B cell (primary cell): ENCODE data around the gene ASTN2. TPM values are rescaled to one million over a fixed set of nuclear protein-coding genes. Genes with fewer than 3 reads are reported as not detected.

Experiments
- ATAC-seq: fragments of 200-7000 bp; cut with Tn5 transposase; one replicate; pipeline ENCODE4 v1.10.0; 2021; ENCODE audit warnings: low read depth, mild to moderate bottlenecking, moderate number of reproducible peaks, moderate library complexity
- CTCF ChIA-PET: fragments of 350-600 bp; sonication (Branson Sonifier 250); formaldehyde crosslinking; loops from one replicate; lab custom pipeline; 2021; ENCODE audit warnings: antibody characterized with exemption, inconsistent platforms; lab: Charles Lee
- POLR2A ChIA-PET: fragments of 350-600 bp; sonication (Branson Sonifier 250); formaldehyde crosslinking; loops from one replicate; lab custom pipeline; 2021; ENCODE audit warnings: antibody characterized with exemption; lab: Charles Lee
- DNase-seq: peaks from one replicate; pipeline ENCODE4 v3.0.0; 2013
- H2AFZ ChIP-seq: 2 replicates; pipeline ENCODE4 v1.6.1; 2012; ENCODE audit warnings: mild to moderate bottlenecking, low read depth, low read length; ENCODE audit not compliant: insufficient read depth, poor library complexity, severe bottlenecking
- H3K27ac ChIP-seq, 2 donors: 1 replicate in 1 of 2; 2 replicates in 1 of 2; pipeline ENCODE4 v1.5.1; 2012 to 2013; ENCODE audit warnings: low read length in 2 of 2, mild to moderate bottlenecking in 2 of 2, moderate library complexity in 1 of 2
- H3K27me3 ChIP-seq, 4 experiments: fragments of 200-600 bp in 1 of 4; sonication (generic) in 1 of 4; replicated peaks in 1 of 4; 1 replicate in 2 of 4; 2 replicates in 2 of 4; pipeline versions ENCODE4 v1.6.1 to v1.7.0; 2013 to 2016; ENCODE audit warnings: low read length in 3 of 4, mild to moderate bottlenecking in 2 of 4, mixed read lengths in 1 of 4, moderate library complexity in 1 of 4; ENCODE audit not compliant: insufficient read depth in 4 of 4, control insufficient read depth in 3 of 4; ENCODE audit errors: control extremely low read depth in 1 of 4
- H3K36me3 ChIP-seq, 2 experiments: replicated peaks in 1 of 2; 1 replicate in 1 of 2; 2 replicates in 1 of 2; pipeline versions ENCODE4 v1.6.1 to v1.7.1; 2013; ENCODE audit warnings: low read length in 1 of 2; ENCODE audit not compliant: insufficient read depth in 2 of 2, control insufficient read depth in 1 of 2; ENCODE audit errors: control extremely low read depth in 1 of 2, extremely low read depth in 1 of 2
- H3K4me1 ChIP-seq, 2 donors: fragments of 200-600 bp in 1 of 2; sonication (generic) in 1 of 2; 1 replicate in 1 of 2; 2 replicates in 1 of 2; pipeline versions ENCODE4 v1.5.1 to v1.6.1; 2013 to 2017; ENCODE audit warnings: low read length in 2 of 2; ENCODE audit not compliant: control insufficient read depth in 2 of 2, insufficient read depth in 2 of 2
- H3K4me2 ChIP-seq: replicated peaks from 2 replicates; pipeline ENCODE3; 2012; ENCODE audit warnings: mild to moderate bottlenecking, low read depth, low read length; ENCODE audit not compliant: poor library complexity, severe bottlenecking
- H3K4me3 ChIP-seq, 5 experiments: fragments of 200-600 bp in 1 of 5; sonication (generic) in 1 of 5; 1 replicate in 3 of 5; 2 replicates in 2 of 5; pipeline versions ENCODE4 v1.5.1 to v1.7.0; 2011 to 2016; ENCODE audit warnings: low read length in 4 of 5, mild to moderate bottlenecking in 4 of 5, low read depth in 2 of 5, control low read depth in 1 of 5, moderate library complexity in 1 of 5; ENCODE audit not compliant: insufficient read depth in 1 of 5; ENCODE audit errors: control extremely low read depth in 1 of 5, extremely low read depth in 1 of 5
- H3K79me2 ChIP-seq: fragments of 200-600 bp; sonication (generic); one replicate; pipeline ENCODE4 v1.6.0; 2016; ENCODE audit warnings: low read length; ENCODE audit not compliant: control insufficient read depth, insufficient read depth
- H3K9ac ChIP-seq: fragments of 200-600 bp; sonication (generic); 2 replicates; pipeline ENCODE4 v1.6.1; 2017; ENCODE audit warnings: mild to moderate bottlenecking, low read length, moderate library complexity
- H3K9me3 ChIP-seq, 3 donors: one replicate each; pipeline versions ENCODE4 v1.6.1 to v1.7.1; 2013; ENCODE audit warnings: low read length in 2 of 3; ENCODE audit not compliant: control insufficient read depth in 2 of 3, insufficient read depth in 1 of 3; ENCODE audit errors: control extremely low read depth in 1 of 3
- H4K20me1 ChIP-seq: 2 replicates; pipeline ENCODE4 v1.6.0; 2012; ENCODE audit warnings: mild to moderate bottlenecking, low read length; ENCODE audit not compliant: insufficient read depth, control insufficient read depth, poor library complexity, severe bottlenecking
- H3K27ac Mint-ChIP-seq: one replicate; pipeline ENCODE4 v1.8.0; 2021; ENCODE audit warnings: mixed read lengths
- H3K27me3 Mint-ChIP-seq: one replicate; pipeline ENCODE4 v1.8.0; 2021; ENCODE audit warnings: mixed read lengths
- H3K4me1 Mint-ChIP-seq: one replicate; pipeline ENCODE4 v1.8.0; 2021; ENCODE audit warnings: mixed read lengths
- H3K4me3 Mint-ChIP-seq: one replicate; pipeline ENCODE4 v1.8.0; 2021; ENCODE audit warnings: mixed read lengths
- H3K9me3 Mint-ChIP-seq: one replicate; pipeline ENCODE4 v1.8.0; 2022; ENCODE audit warnings: mixed read lengths; ENCODE audit not compliant: insufficient read depth
- CTCF ChIP-seq: fragments of 200-600 bp; IDR thresholded peaks from one replicate; pipeline ENCODE4 v1.8.0; 2022; ENCODE audit warnings: antibody characterized with exemption, mild to moderate bottlenecking
- EZH2 ChIP-seq: IDR thresholded peaks from 2 replicates; pipeline ENCODE4 v1.6.1; 2012; ENCODE audit warnings: borderline replicate concordance, low read depth, mild to moderate bottlenecking, moderate library complexity, low read length; ENCODE audit not compliant: insufficient read depth, poor library complexity, severe bottlenecking
- WGBS: methylation state at CpG from one replicate; pipeline ENCODE4 v1.1.5; 2013; ENCODE audit warnings: missing lambda C conversion rate; ENCODE audit not compliant: insufficient coverage; 5-methylcytosine and 5-hydroxymethylcytosine counted together
- intact Hi-C: fragments of 100-400 bp; cut with micrococcal nuclease; formaldehyde crosslinking; loops from one replicate; pipeline ENCODE4 v1.10.0; 2022
- polyA plus RNA-seq: library from polyadenylated mRNA; depleted of rRNA; stranded (reverse); fragments of >200 nt; gene quantifications from 2 replicates; pipeline ENCODE4 v1.2.3, GENCODE V29; 2012
- total RNA-seq, 2 donors: library from RNA; stranded (reverse); fragments of 120-200 nt in 1 of 2; gene quantifications; 1 replicate in 1 of 2; 2 replicates in 1 of 2; pipeline versions ENCODE4 v1.2.3 to v1.2.4, GENCODE V29; 2013 to 2022

The ASTN2 gene
- total and polyA plus RNA-seq, 2 donors (not counting 1 experiment from before 2014, with no cell fraction given) = 1.2 to 3.6 TPM

GRCh38 chr9:117282541-117282940 lies 132.3 kb downstream of the ASTN2 start:
- Histone ChIP-seq H4K20me1 (no peaks in the 10 kb centered on the region), H3K9me3 (peaks cover 0 to 4% (median 0%) of the 10 kb centered on the region in 3 donors), H3K4me1 (no peaks in the 10 kb centered on the region), H3K36me3 (no peaks in the 10 kb centered on the region), H3K4me3 (no peak overlapping the region), H3K27ac (no peak overlapping the region), H3K79me2 (no peaks in the 10 kb centered on the region), H3K4me2 (no peak overlapping the region), H2AFZ (no peak overlapping the region), H3K27me3 (peaks cover 0 to 3% (median 0%) of the 10 kb centered on the region in 4 experiments), H3K9ac (no peak overlapping the region)
- H3K4me1 Mint-ChIP-seq = no peaks in the 10 kb centered on the region
- ATAC-seq (no peak), DNase-seq (no peak)
- intact Hi-C loops = no loop called here
- no peak overlapping the region for H3K4me3 Mint-ChIP-seq
- TF ChIP-seq CTCF (no peak), EZH2 (no peak)
- H3K9me3 Mint-ChIP-seq = no peaks in the 10 kb centered on the region
- H3K27me3 Mint-ChIP-seq = no peaks in the 10 kb centered on the region
- ChIA-PET CTCF (no interaction called here), POLR2A (no interaction called here)
- 100% methylated on average over 1 of the region's 2 CpGs for WGBS
- H3K27ac Mint-ChIP-seq = no peak overlapping the region

- H3K27ac Mint-ChIP-seq = no peak overlapping the region
- ATAC-seq (no peak), DNase-seq (no peak)
- ChIA-PET CTCF (no interaction called here), POLR2A (no interaction called here)
- H3K9ac ChIP-seq = no peak overlapping the region
- no peaks in the 10 kb centered on the region for H3K4me1 Mint-ChIP-seq
- H3K4me1 ChIP-seq = no peaks in the 10 kb centered on the region
- no peak overlapping the region for H3K4me3 ChIP-seq
- H3K4me3 Mint-ChIP-seq = no peak overlapping the region
- no peaks in the 10 kb centered on the region for H3K36me3 ChIP-seq
- no peak overlapping the region for H3K27ac ChIP-seq
- H2AFZ ChIP-seq = no peak overlapping the region
- 82% methylated on average over 5 of the region's 7 CpGs for WGBS
- no peaks in the 10 kb centered on the region for H3K27me3 Mint-ChIP-seq
- TF ChIP-seq CTCF = no peak
- TF ChIP-seq EZH2 = no peak
- no peaks in the 10 kb centered on the region for H3K9me3 Mint-ChIP-seq
- intact Hi-C loops = no loop called here
- no peaks in the 10 kb centered on the region for H3K79me2 ChIP-seq
- peaks cover 0 to 3% (median 0%) of the 10 kb centered on the region in 4 experiments for H3K27me3 ChIP-seq
- no peak overlapping the region for H3K4me2 ChIP-seq
- no peaks in the 10 kb centered on the region for H4K20me1 ChIP-seq
- no peaks in the 10 kb centered on the region for H3K9me3 ChIP-seq
These were observed 136.3 kb downstream of the ASTN2 start for GRCh38 chr9:117278471-117279035.
